ENCODE data around the gene NDUFB10.

Gene NDUFB10

DNA sequence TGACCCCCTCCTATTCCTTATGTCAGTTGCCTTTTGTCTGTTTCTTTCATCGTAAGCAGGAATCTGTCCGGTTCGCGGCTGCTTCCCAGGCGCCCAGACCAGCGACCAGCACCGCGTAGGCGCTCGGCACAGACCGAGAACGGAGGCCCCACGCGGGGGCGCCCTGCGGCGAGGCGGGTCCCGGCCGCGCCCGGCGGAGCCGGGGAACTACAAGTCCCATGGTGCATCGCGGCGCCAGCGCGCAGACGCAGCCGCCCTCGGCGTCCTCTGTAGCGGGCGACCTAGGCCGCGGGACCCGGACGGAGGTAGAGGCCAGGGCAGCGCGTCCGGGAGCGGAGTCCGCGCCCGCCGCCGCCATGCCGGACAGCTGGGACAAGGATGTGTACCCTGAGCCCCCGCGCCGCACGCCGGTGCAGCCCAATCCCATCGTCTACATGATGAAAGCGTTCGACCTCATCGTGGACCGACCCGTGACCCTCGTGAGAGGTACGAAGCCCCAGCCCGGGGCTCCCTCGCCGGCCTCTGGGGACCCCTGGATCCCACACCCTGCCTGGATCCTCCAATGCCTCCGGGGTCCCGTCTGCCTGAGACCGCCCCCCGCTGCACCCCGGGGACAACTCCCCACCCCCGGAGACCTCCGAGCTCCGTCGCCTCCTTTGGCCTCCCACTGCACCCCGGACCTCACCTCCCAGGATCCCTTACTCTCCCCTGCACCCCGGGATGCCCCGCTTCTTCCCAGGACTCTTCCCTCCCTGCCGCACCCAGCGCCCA is at the start of gene NDUFB10:
Gene NDUFB10 (plus strand): TSS at position 270 of the 771 bp plus-strand sequence. CDS start 87 bp downstream, at position 357.
- intact Hi-C loops (cut with micrococcal nuclease) = no loop called here

DNA sequence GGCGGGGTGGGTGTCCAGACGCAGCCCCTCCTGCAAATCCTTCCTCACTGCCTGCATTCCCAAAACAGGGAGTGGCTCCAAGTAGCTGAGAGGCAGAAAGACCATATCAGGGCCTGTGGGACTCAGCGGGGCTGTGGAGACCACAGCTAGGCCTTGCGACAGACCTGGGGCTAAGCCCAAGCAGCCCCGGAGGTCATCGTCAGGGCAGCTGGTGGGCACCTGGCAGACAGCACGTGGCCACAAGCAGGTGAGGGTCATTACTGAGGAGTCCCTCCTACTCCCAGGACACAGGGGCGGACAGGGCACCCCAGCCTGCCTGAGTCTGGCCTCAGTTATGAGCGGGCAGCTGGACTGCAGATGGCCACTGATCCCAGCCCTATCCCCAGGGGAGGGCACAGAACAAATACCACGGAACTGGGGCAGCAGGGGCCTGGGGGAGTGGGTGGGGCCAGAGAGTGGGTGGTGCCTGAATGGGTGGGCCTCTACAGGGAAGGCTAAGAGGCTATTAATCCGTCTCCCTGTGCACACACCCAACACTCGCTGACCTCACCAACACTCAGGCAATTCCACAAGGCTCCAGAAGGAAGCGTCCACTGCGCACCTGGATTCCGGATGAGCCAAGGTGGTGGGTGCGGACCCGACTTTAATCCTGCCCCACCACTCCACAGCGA is 49.6 kb upstream of the NDUFB10 start:
- no peaks in the 10 kb centered on the region for H3K9me3 Mint-ChIP-seq
- no peak overlapping the region for H3K4me3 Mint-ChIP-seq
- no peaks in the 10 kb centered on the region for H3K36me3 Mint-ChIP-seq (ENCODE audit: low read depth)
- H3K27me3 Mint-ChIP-seq = peaks cover 56% of the 10 kb centered on the region
- no peaks in the 10 kb centered on the region for H3K4me1 Mint-ChIP-seq (ENCODE audit: low read depth)
- intact Hi-C loops (cut with micrococcal nuclease) = no loop called here
- H3K27ac Mint-ChIP-seq = no peak overlapping the region

More for the DNA sequence above, at the start of gene NDUFB10:
- Mint-ChIP-seq H3K9me3 (no peaks in the 10 kb centered on the region), H3K36me3 (ENCODE audit: low read depth) (peaks cover 52% of the 10 kb centered on the region), H3K4me1 (ENCODE audit: low read depth) (peaks cover 54% of the 10 kb centered on the region), H3K27me3 (peaks cover 27% of the 10 kb centered on the region), H3K4me3 (peak within 1 kb of the TSS; percentile 98), H3K27ac (peak within 1 kb of the TSS; percentile 96)

DNA sequence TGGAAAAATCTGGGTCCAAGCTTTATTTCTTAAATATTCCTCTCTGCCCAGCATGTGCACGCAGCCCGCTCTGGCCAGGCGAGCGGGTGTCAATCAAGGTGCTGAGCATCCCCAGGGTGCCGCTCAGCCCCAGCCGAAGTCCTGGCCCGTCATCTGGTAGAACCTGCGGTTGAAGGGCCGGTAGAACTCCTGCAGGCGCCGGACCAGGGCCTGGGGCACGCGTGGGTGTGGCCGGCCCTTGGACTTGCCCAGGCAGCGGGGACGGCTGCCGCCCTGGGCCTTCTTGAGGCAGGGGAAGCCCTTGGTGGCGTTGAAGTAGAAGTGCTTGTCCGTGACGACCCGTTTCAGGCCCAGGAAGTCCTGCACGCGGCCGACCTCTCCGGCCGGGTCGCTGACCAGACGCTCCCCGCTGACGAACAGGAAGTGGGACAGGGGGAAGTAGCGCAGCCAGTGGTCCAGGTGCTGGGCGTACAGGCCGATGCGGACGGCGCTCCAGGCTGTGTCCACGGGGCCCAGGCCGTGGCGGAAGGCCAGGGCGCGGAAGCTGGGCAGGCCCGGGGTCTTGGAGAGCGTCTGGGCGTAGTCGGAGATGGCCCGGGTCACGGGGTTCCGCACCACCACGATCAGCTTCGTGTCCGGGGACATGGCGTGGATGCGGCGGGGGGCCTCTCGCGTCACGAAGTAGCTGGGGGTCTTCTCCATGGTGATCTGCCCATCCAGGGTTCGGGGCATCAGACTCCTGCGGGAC is 47.7 kb upstream of the NDUFB10 start:
- peaks cover 63% of the 10 kb centered on the region for H3K27me3 Mint-ChIP-seq
- H3K36me3 Mint-ChIP-seq (ENCODE audit: low read depth) = no peaks in the 10 kb centered on the region
- no peaks in the 10 kb centered on the region for H3K9me3 Mint-ChIP-seq
- intact Hi-C loops (cut with micrococcal nuclease) = no loop called here
- H3K4me3 Mint-ChIP-seq = no peak overlapping the region
- no peak overlapping the region for H3K27ac Mint-ChIP-seq
- H3K4me1 Mint-ChIP-seq (ENCODE audit: low read depth) = no peaks in the 10 kb centered on the region

DNA sequence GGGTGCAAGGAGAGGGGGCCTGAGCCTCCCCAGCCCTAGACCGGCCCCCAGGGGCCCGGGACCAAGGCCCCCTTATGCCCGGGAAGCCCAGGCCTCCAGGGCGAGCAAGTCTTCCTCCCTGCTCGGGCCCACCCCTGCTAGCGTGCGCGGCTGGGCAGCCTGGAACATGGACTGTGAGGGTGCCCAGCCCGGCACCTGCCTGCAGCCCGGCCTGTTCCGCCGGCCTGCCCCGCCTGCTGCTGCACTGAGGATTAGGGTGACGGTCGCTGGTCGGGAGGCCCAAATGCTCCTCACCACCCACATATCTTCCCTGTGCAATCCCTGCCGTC is 47.2 kb upstream of the NDUFB10 start:
- intact Hi-C loops (cut with micrococcal nuclease) = no loop called here
- no peaks in the 10 kb centered on the region for H3K9me3 Mint-ChIP-seq

DNA sequence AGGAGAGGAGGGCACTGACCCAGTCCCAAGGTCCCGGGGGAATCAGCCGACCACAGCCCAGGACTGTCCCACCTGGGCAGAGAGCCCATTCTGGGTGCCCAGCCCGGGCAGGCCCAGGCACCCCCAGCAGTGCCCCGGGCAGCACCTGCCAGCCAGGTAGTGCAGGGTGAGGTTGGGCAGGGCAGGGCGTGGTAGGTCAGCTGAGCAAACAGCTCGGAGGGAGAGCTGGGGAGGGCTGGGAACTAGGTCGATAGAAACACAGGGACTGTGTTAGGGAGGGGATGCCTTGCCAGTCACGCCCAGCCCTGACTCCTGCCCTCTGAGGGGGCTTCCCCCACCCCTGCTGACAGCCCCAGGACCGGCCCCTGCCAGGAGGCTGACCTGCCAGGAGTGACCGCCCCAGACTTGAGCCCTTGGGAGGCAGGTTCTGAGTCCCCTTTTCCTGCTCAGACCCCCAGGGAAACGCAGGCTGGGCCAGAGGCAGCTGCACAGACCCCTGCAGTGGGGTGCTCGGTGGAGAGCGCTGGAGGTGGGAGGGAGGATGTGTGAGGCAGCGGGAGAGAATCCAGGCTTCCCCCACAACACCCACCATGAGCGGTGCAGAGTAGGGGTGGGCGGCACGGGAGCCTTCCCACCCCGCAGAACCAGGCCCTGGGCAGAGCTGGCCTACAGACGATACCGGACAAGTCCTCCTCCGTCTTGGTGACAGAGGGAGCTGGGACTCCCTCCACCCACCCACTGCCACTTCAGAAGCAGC is 45.8 kb upstream of the NDUFB10 start:
- Mint-ChIP-seq H3K9me3 (no peaks in the 10 kb centered on the region), H3K4me1 (ENCODE audit: low read depth) (no peaks in the 10 kb centered on the region), H3K27ac (no peak overlapping the region), H3K4me3 (no peak overlapping the region), H3K27me3 (peaks cover 61% of the 10 kb centered on the region), H3K36me3 (ENCODE audit: low read depth) (no peaks in the 10 kb centered on the region)
- intact Hi-C loops (cut with micrococcal nuclease) = no loop called here

More for the DNA sequence above, 47.2 kb upstream of the NDUFB10 start:
- H3K4me1 Mint-ChIP-seq (ENCODE audit: low read depth) = no peaks in the 10 kb centered on the region
- H3K27ac Mint-ChIP-seq = no peak overlapping the region
- no peaks in the 10 kb centered on the region for H3K36me3 Mint-ChIP-seq (ENCODE audit: low read depth)
- H3K27me3 Mint-ChIP-seq = peaks cover 65% of the 10 kb centered on the region
- H3K4me3 Mint-ChIP-seq = no peak overlapping the region

DNA sequence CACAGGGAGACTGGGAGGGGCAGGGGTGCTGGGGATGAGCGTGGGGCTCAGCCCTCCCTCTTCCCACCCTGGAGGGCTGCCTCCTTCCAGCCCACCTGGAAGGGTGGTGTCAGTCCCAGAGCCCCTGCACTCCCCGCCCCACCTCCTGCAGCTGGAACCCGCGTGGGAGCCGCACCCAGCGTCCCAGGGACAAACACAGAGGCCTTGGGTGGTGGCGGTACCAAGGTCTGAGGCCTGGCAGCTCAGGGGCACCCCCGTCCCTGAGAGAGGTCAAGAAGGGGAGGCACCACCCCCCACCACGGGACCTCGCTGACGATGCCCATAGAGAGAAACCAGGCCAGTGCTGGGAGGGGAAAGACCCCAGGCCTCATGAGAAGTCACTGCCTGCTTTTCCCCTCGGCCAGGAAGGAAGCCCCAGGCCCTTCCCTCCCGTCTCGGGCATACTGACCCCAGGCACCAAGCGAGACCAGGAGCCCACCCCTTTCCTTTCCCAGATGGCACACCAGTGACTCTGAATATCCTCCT is 45.2 kb upstream of the NDUFB10 start:
- H3K27me3 Mint-ChIP-seq = peaks cover 61% of the 10 kb centered on the region

DNA sequence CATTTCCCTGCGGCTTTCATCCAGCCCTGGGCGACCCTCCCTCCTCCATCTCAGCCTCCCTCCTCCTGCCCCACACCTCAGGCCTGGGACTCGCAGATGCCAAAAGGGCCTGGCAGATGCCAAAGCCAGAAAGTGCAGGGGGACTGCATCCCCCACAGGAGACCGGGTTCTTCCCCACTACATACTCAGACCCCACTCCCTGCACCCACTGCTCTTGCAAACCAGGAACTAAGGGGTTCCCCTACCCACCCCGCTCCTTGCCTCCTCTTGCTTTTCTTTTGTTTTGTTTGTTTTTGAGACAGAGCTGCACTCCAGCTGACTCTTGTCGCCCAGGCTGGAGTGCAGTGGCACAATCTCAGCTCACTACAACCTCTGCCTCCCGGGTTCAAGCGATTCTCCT is 44.4 kb upstream of the NDUFB10 start:
- Mint-ChIP-seq H3K27me3 (peaks cover 66% of the 10 kb centered on the region), H3K9me3 (no peaks in the 10 kb centered on the region), H3K4me3 (no peak overlapping the region), H3K27ac (no peak overlapping the region), H3K36me3 (ENCODE audit: low read depth) (no peaks in the 10 kb centered on the region), H3K4me1 (ENCODE audit: low read depth) (no peaks in the 10 kb centered on the region)
- intact Hi-C loops (cut with micrococcal nuclease) = no loop called here

More for the DNA sequence above, 45.2 kb upstream of the NDUFB10 start:
- H3K36me3 Mint-ChIP-seq (ENCODE audit: low read depth) = no peaks in the 10 kb centered on the region
- intact Hi-C loops (cut with micrococcal nuclease) = no loop called here
- H3K27ac Mint-ChIP-seq = no peak overlapping the region
- H3K4me3 Mint-ChIP-seq = no peak overlapping the region
- H3K9me3 Mint-ChIP-seq = no peaks in the 10 kb centered on the region
- H3K4me1 Mint-ChIP-seq (ENCODE audit: low read depth) = no peaks in the 10 kb centered on the region

DNA sequence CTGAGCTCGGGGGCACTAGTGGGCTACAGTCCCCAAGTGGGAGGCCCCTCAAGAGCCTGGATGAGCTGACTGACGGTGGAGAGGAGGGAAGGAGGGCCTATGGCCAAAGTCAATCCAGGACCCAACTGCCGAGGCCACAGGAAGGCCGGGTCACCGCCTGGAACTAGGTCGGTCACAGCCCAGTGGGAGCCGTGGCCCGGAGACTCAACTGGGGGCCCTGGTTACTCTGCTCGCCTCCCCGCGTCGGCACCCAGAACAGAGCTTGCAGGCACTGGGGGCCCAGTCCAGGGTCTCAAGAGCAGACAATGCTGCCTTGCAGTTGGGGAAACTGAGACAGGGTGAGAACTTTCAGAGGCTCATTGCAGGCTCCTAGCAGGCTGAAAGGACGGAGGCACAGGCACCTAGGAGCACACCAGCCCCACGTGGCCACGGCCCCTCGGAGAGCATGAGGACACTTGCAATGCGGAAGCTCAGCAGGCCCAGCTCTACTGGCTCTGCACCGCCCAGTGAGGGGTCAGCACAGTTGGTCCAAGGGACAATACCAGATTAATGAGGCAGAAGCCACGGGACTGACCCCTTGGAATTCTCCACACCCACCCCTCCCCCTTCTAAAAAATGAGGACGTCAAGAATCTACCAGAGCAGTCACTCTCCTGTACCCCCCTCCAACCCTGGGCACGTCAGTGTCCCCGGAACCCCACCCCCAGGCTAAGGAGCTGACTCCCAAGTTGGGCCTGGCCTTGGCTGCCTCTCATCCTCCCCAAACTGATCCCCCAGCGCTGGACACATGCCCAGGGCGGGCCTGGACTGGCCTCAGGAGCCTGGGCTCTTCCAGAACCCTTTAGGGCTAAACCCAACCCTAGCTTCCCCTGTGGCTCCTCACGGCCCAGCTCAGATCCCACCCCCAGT is 43.4 kb upstream of the NDUFB10 start:
- H3K27me3 Mint-ChIP-seq = peaks cover 76% of the 10 kb centered on the region
- intact Hi-C loops (cut with micrococcal nuclease) = no loop called here
- H3K36me3 Mint-ChIP-seq (ENCODE audit: low read depth) = no peaks in the 10 kb centered on the region

DNA sequence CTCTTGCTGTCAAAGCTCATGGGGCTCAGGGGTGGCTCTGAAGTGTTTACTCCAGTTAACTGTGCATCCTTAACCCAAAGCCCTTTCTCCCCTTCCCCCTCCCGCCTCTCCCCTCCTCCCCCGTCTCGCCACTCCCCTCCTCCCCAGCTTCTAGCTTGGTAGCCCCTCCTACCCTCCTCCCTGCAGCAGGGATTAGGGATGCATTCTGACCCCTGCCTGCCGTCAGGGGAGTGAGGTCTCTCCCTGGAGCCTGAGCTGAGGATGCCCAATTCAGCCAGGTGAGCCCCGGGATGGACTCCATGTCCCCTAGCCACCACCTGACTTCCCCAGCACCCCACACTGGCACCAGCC is 42.7 kb upstream of the NDUFB10 start:
- Mint-ChIP-seq H3K9me3 (no peaks in the 10 kb centered on the region), H3K4me3 (no peak overlapping the region), H3K4me1 (ENCODE audit: low read depth) (peaks cover 11% of the 10 kb centered on the region), H3K27ac (no peak overlapping the region), H3K36me3 (ENCODE audit: low read depth) (no peaks in the 10 kb centered on the region), H3K27me3 (peaks cover 81% of the 10 kb centered on the region)
- intact Hi-C loops (cut with micrococcal nuclease) = no loop called here

More for the DNA sequence above, 43.4 kb upstream of the NDUFB10 start:
- no peak overlapping the region for H3K4me3 Mint-ChIP-seq
- H3K4me1 Mint-ChIP-seq (ENCODE audit: low read depth) = peaks cover 6% of the 10 kb centered on the region
- no peaks in the 10 kb centered on the region for H3K9me3 Mint-ChIP-seq
- H3K27ac Mint-ChIP-seq = no peak overlapping the region

DNA sequence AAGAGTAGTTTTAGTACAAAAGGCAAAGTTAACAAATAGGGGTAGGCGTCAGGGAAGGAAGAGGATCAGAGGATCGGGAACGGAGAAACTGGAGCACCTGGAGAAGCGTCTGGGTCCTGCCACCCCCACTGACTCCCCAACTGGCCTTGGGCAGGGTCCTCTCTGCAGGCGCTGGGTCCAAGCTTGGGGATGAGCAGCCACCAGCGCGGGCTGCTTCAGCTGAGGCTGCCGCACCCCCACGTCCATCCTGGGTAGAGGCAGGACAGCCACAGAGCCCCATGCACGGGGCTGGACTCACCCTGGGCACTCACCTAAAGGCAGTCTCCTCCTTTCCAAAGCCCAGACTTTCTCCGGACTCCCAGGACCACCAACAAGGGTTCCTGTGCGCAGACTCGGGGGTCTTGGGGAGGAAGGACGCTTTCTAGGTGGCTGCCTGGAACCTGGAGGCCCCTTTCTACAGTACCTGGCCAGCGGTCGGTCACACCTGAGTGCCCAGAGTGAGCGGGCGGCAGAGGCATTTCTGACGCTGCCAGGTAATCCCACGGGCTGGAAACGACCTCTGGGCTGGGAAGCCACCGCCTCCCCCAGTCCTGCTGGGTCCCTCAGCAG is 42.2 kb upstream of the NDUFB10 start:
- H3K27ac Mint-ChIP-seq = no peak overlapping the region
- no peak overlapping the region for H3K4me3 Mint-ChIP-seq
- H3K36me3 Mint-ChIP-seq (ENCODE audit: low read depth) = no peaks in the 10 kb centered on the region
- no peaks in the 10 kb centered on the region for H3K9me3 Mint-ChIP-seq
- peaks cover 85% of the 10 kb centered on the region for H3K27me3 Mint-ChIP-seq
- H3K4me1 Mint-ChIP-seq (ENCODE audit: low read depth) = peaks cover 11% of the 10 kb centered on the region
- intact Hi-C loops (cut with micrococcal nuclease) = no loop called here

DNA sequence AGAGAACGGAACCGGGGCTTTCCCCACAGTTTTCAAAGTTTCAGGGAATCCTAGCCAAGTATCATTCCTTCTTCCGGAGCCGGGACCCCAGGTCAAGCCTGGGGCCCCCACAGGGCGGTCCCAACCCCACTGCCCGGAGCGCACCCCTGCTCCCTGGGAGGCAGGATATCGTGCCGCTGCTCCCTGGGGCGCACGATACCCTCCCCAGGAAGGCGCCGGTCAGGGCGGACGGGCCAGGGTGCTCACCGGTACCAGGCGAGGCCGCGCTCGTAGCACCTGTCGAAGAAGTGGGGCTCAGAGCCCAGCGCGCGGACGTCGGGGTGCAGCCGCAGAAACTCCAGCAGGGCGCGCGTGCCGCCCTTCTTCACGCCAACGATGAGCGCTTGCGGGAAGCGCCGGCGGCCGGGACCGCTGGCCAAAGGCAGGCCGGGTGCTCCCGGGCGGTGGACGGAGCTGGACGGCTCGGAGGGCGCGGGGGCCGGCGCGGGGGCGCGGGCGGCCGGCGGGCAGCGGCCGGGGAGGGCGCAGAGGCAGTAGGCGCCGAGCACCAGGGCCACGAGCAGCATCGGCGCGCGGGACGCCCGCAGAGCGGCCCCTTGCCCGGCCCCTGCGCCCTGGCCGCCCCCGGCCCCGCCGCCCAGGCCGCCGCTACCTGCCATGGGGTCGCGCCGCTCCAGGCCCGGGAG is 41.5 kb upstream of the NDUFB10 start:
- intact Hi-C loops (cut with micrococcal nuclease) = no loop called here
- H3K9me3 Mint-ChIP-seq = no peaks in the 10 kb centered on the region
- H3K27me3 Mint-ChIP-seq = peaks cover 91% of the 10 kb centered on the region
- peaks cover 13% of the 10 kb centered on the region for H3K4me1 Mint-ChIP-seq (ENCODE audit: low read depth)
- no peak overlapping the region for H3K27ac Mint-ChIP-seq
- H3K36me3 Mint-ChIP-seq (ENCODE audit: low read depth) = no peaks in the 10 kb centered on the region
- H3K4me3 Mint-ChIP-seq = no peak overlapping the region
